GM21423 (cell line): ENCODE data around the gene MYL3.
"Not testable (repeated sequence)": the region's sequence is repeated elsewhere in the genome, so short reads cannot be mapped to it uniquely, and the experiment has no call there.

Source experiments
- ATAC-seq: cut with Tn5 transposase; IDR thresholded peaks from one replicate; pipeline ENCODE4 v1.9.1; 2021; ENCODE audit warnings: mild to moderate bottlenecking, moderate library complexity; ENCODE audit not compliant: unreplicated experiment

The MYL3 gene

GRCh38 chr3:46831316-46831715 is 31.9 kb downstream of the MYL3 start:
- ATAC-seq, result no peak

GRCh38 chr3:46830801-46831200 is 32.4 kb downstream of the MYL3 start:
- ATAC-seq, result no peak

GRCh38 chr3:46829699-46830208 is 33.5 kb downstream of the MYL3 start:
- peak; percentile 68 for ATAC-seq

- ATAC-seq, result no peak
Observed at GRCh38 chr3:46825450-46825849, 37.8 kb downstream of the MYL3 start.

GRCh38 chr3:46824211-46824970 is 38.9 kb downstream of the MYL3 start:
- no peak for ATAC-seq

GRCh38 chr3:46823314-46823713 is 39.9 kb downstream of the MYL3 start:
- ATAC-seq, result not testable (repeated sequence)

- ATAC-seq, result no peak
Observed at GRCh38 chr3:46821553-46821952, 41.7 kb downstream of the MYL3 start.

- ATAC-seq, result no peak
Observed at GRCh38 chr3:46820852-46821251, 42.4 kb downstream of the MYL3 start.

- no peak for ATAC-seq
Observed at GRCh38 chr3:46812237-46812791, 50.9 kb downstream of the MYL3 start.

- no peak for ATAC-seq
Observed at GRCh38 chr3:46811615-46812236, 51.5 kb downstream of the MYL3 start.

- not testable (repeated sequence) for ATAC-seq
Observed at GRCh38 chr3:46808766-46809165, 54.5 kb downstream of the MYL3 start.
